HUES48 (cell line): ENCODE measurements around the gene BICC1.

ENCODE experiments used
- H3K27ac ChIP-seq: one replicate; pipeline ENCODE4 v1.7.0; 2013; ENCODE audit warnings: low read depth, low read length, inconsistent platforms
- H3K27me3 ChIP-seq: 2 replicates; pipeline ENCODE4 v1.6.1; 2013; ENCODE audit warnings: mild to moderate bottlenecking, low read length; ENCODE audit not compliant: control insufficient read depth, insufficient read depth
- H3K36me3 ChIP-seq: 2 replicates; pipeline ENCODE4 v1.6.1; 2013; ENCODE audit warnings: low read length; ENCODE audit not compliant: control insufficient read depth, insufficient read depth
- H3K4me1 ChIP-seq: 2 replicates; pipeline ENCODE4 v1.6.1; 2013; ENCODE audit warnings: mild to moderate bottlenecking, low read length; ENCODE audit not compliant: control insufficient read depth, insufficient read depth
- H3K4me3 ChIP-seq: 2 replicates; pipeline ENCODE4 v1.5.1; 2013; ENCODE audit warnings: mild to moderate bottlenecking, low read depth, low read length
- H3K9ac ChIP-seq: 2 replicates; pipeline ENCODE4 v1.6.1; 2013; ENCODE audit warnings: mild to moderate bottlenecking, low read depth, low read length, moderate library complexity
- H3K9me3 ChIP-seq: 2 replicates; pipeline ENCODE4 v1.6.1; 2013; ENCODE audit warnings: low read length; ENCODE audit not compliant: control insufficient read depth, insufficient read depth

BICC1 gene

GRCh38 chr10:58675321-58675720, 162.6 kb downstream of the BICC1 start:
- no peak overlapping the region for H3K9ac ChIP-seq
- no peaks in the 10 kb centered on the region for H3K36me3 ChIP-seq

GRCh38 chr10:58691528-58691927, 178.9 kb downstream of the BICC1 start:
- H3K27ac ChIP-seq, result no peak overlapping the region
- peaks cover 2% of the 10 kb centered on the region; the same call in 1 of the 2 replicates for H3K4me1 ChIP-seq
- H3K9me3 ChIP-seq, result peaks cover 8% of the 10 kb centered on the region
- no peaks in the 10 kb centered on the region for H3K27me3 ChIP-seq
- H3K4me3 ChIP-seq, result no peak overlapping the region
- H3K9ac ChIP-seq, result no peak overlapping the region
- H3K36me3 ChIP-seq, result no peaks in the 10 kb centered on the region

More at GRCh38 chr10:58675321-58675720, 162.6 kb downstream of the BICC1 start:
- no peaks in the 10 kb centered on the region for H3K4me1 ChIP-seq
- no peak overlapping the region for H3K27ac ChIP-seq
- H3K9me3 ChIP-seq, result no peaks in the 10 kb centered on the region
- H3K27me3 ChIP-seq, result no peaks in the 10 kb centered on the region
- no peak overlapping the region for H3K4me3 ChIP-seq

- Histone ChIP-seq H3K27me3 (no peaks in the 10 kb centered on the region), H3K27ac (no peak overlapping the region), H3K36me3 (no peaks in the 10 kb centered on the region), H3K9me3 (no peaks in the 10 kb centered on the region; the same call in 1 of the 2 replicates), H3K4me1 (peaks cover 10% of the 10 kb centered on the region; the same call in 1 of the 2 replicates), H3K4me3 (no peak overlapping the region), H3K9ac (no peak overlapping the region)
These were observed 181.2 kb downstream of the BICC1 start for GRCh38 chr10:58693919-58694318.

- H3K4me1 ChIP-seq, result peaks cover 10% of the 10 kb centered on the region; the same call in 1 of the 2 replicates
- H3K27me3 ChIP-seq, result no peaks in the 10 kb centered on the region
- H3K9me3 ChIP-seq, result no peaks in the 10 kb centered on the region
- H3K36me3 ChIP-seq, result no peaks in the 10 kb centered on the region
- H3K4me3 ChIP-seq, result no peak overlapping the region
- H3K9ac ChIP-seq, result no peak overlapping the region
- H3K27ac ChIP-seq, result no peak overlapping the region
These were observed 182.3 kb downstream of the BICC1 start for GRCh38 chr10:58695022-58695421.

- Histone ChIP-seq H3K4me1 (peaks cover 10% of the 10 kb centered on the region; the same call in 1 of the 2 replicates), H3K4me3 (no peak overlapping the region), H3K36me3 (no peaks in the 10 kb centered on the region), H3K9me3 (no peaks in the 10 kb centered on the region), H3K27ac (no peak overlapping the region), H3K9ac (no peak overlapping the region), H3K27me3 (no peaks in the 10 kb centered on the region)
These were observed 184.1 kb downstream of the BICC1 start for GRCh38 chr10:58696736-58697135.

- H3K4me1 ChIP-seq, result peaks cover 10% of the 10 kb centered on the region; the same call in 1 of the 2 replicates
- H3K4me3 ChIP-seq, result no peak overlapping the region
- H3K9ac ChIP-seq, result no peak overlapping the region
- H3K36me3 ChIP-seq, result no peaks in the 10 kb centered on the region
- H3K27ac ChIP-seq, result no peak overlapping the region
- H3K9me3 ChIP-seq, result no peaks in the 10 kb centered on the region
- no peaks in the 10 kb centered on the region for H3K27me3 ChIP-seq
These were observed 185.0 kb downstream of the BICC1 start for GRCh38 chr10:58697691-58698090.

GRCh38 chr10:58698777-58699356, 186.2 kb downstream of the BICC1 start:
- peaks cover 10% of the 10 kb centered on the region; the same call in 1 of the 2 replicates for H3K4me1 ChIP-seq
- H3K9ac ChIP-seq, result no peak overlapping the region
- no peaks in the 10 kb centered on the region for H3K27me3 ChIP-seq
- no peaks in the 10 kb centered on the region for H3K9me3 ChIP-seq
- H3K4me3 ChIP-seq, result no peak overlapping the region
- H3K36me3 ChIP-seq, result no peaks in the 10 kb centered on the region
- H3K27ac ChIP-seq, result no peak overlapping the region

- Histone ChIP-seq H3K9ac (no peak overlapping the region), H3K4me3 (no peak overlapping the region), H3K4me1 (peaks cover 14% of the 10 kb centered on the region; the same call in 1 of the 2 replicates), H3K27ac (no peak overlapping the region), H3K27me3 (no peaks in the 10 kb centered on the region), H3K9me3 (no peaks in the 10 kb centered on the region), H3K36me3 (no peaks in the 10 kb centered on the region)
These were observed 187.9 kb downstream of the BICC1 start for GRCh38 chr10:58700591-58700990.

- no peaks in the 10 kb centered on the region for H3K9me3 ChIP-seq
- no peak overlapping the region for H3K9ac ChIP-seq
- H3K4me1 ChIP-seq, result peaks cover 12% of the 10 kb centered on the region; the same call in 1 of the 2 replicates
- no peak overlapping the region for H3K27ac ChIP-seq
- H3K27me3 ChIP-seq, result no peaks in the 10 kb centered on the region
- no peak overlapping the region for H3K4me3 ChIP-seq
- H3K36me3 ChIP-seq, result no peaks in the 10 kb centered on the region
These were observed 188.9 kb downstream of the BICC1 start for GRCh38 chr10:58701405-58702135.

GRCh38 chr10:58704226-58704625, 191.6 kb downstream of the BICC1 start:
- H3K9ac ChIP-seq, result no peak overlapping the region
- H3K9me3 ChIP-seq, result no peaks in the 10 kb centered on the region
- H3K36me3 ChIP-seq, result no peaks in the 10 kb centered on the region
- H3K4me1 ChIP-seq, result 0 out of 2 replicates have a peak, but pooled peaks cover 4% of the 10 kb centered on the region
- no peak overlapping the region for H3K27ac ChIP-seq
- H3K27me3 ChIP-seq, result no peaks in the 10 kb centered on the region
- no peak overlapping the region for H3K4me3 ChIP-seq

GRCh38 chr10:58704671-58705141, 192.0 kb downstream of the BICC1 start:
- no peaks in the 10 kb centered on the region for H3K9me3 ChIP-seq
- H3K9ac ChIP-seq, result no peak overlapping the region
- 0 out of 2 replicates have a peak, but pooled peaks cover 4% of the 10 kb centered on the region for H3K4me1 ChIP-seq
- no peak overlapping the region for H3K27ac ChIP-seq
- H3K36me3 ChIP-seq, result no peaks in the 10 kb centered on the region
- no peak overlapping the region for H3K4me3 ChIP-seq
- H3K27me3 ChIP-seq, result no peaks in the 10 kb centered on the region
